NCI-H1417 treated with DMSO at 0.1 percent for 48 hours (cell line): Measurements from ENCODE around the gene TMC8.
A peak's percentile ranks its signal among the peaks of the same experiment; 100 is the strongest.

Experiments
- DNase-seq: peaks from one replicate; lab custom pipeline; 2025; lab: John Stamatoyannopoulos, UW

TMC8 gene

DNA sequence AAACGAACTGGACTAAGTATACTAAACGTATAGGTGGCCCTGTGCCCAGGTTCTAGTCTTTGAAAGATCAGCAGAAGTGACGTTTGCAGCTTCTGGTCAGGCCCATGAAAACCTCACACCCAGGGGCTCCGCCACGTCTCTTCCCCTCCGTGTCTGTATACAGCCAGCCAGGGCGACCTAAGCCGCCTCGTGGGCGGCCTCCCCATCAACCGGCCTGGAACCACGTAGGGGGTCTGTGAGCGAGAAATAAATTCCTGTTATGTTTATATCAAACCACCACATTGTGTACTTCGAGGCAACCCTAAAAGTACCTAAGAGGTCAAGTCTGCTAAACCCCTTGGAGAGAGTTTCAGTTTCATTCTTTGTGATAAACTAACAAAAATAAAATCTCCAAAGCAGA, 49.5 kb downstream of the TMC8 start:
- DNase-seq: no peak

DNA sequence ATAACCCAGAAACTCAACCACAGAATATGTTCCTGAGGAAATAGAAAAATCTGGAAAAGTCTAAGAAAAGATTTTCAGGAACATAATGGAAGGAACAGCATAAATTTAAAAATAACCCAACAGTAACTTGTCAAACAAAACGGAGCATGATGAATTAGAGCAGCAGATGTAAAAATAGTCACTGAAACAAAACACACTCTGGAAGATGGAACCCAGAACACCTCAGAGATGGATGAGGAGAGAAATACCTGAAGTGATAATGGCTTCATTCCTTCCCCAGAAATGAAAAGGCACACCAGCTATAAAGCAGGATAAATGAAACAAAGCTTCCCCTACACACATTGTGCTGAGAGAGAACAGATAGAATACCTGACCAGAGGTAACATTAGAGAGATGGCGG, 49.9 kb downstream of the TMC8 start:
- DNase-seq: no peak

DNA sequence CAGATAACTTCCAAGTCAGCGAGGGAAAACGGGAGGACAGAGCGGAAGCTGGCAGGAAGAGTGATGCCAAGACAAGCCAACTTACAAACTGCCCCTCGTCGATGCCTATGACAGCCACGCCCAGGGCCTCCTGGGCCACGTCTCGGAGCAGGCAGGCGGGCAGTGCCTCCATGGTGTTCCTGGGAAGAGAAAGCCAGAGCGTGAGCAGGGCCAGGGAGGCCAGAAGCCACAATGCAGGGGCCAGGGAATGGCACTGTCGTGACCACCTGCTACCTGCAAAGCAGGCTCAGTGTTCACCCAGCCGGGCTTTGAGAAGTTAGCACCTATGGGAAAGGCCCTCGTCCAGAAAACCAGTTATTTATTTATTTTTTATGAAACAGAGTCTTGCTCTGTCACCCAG, 51.9 kb downstream of the TMC8 start:
- no peak for DNase-seq

DNA sequence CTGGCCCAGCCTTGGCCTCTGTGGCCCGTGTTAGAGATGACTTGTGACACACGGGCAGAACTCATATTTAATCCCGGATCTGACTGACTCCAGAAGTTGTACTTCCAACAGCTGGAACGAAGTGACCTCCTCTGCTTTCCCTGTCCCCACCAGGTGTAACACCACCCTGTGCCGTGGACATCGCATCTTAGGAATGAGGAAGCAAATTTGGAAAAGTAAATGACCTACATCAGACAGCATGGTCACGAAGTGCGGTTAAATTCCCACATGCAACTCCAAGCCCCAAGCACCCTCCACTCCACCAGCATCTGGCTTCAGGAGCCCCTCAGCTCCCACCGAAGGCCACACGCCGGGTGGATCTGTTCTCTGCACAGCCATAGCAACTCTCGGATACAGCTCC, 53.3 kb downstream of the TMC8 start:
- DNase-seq: no peak

DNA sequence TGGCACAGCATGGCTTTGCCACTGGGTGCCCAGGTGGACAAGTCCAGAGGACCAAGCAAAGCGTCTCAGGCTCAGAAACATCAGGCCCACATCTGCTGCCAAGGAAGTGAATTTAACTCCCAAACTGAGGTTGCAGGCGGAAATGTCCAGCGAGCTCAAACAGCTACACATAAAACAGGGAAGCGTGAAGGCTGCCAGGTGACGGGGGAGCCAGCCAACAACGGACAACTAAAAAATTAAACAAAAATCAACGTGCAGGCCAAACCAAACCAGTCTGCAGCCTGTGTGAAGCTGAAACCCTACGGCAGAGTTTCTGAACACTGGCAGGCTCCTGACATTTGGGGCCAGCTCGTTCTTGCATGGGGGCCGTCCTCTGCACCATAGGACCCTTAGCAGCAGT, 53.8 kb downstream of the TMC8 start:
- no peak for DNase-seq

DNA sequence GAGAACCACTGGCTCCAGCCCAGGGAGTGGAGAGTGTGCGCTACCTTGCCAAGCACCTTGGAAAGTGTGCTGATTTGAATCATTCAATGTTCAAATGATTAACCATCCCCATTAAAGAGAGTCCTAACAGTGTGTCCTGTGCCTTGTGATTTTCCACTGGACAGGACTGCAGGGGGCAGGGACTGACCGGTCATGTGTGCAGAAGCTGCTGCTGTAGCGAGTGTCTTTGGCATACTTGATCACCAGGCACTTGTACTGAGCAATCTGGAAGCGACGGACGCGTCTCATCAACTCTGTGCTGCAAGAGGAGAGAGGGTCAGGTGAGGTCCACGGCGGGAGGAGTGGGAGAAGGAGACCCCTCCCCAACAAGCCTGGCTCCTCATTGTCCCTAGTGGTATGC, 54.3 kb downstream of the TMC8 start:
- no peak for DNase-seq

DNA sequence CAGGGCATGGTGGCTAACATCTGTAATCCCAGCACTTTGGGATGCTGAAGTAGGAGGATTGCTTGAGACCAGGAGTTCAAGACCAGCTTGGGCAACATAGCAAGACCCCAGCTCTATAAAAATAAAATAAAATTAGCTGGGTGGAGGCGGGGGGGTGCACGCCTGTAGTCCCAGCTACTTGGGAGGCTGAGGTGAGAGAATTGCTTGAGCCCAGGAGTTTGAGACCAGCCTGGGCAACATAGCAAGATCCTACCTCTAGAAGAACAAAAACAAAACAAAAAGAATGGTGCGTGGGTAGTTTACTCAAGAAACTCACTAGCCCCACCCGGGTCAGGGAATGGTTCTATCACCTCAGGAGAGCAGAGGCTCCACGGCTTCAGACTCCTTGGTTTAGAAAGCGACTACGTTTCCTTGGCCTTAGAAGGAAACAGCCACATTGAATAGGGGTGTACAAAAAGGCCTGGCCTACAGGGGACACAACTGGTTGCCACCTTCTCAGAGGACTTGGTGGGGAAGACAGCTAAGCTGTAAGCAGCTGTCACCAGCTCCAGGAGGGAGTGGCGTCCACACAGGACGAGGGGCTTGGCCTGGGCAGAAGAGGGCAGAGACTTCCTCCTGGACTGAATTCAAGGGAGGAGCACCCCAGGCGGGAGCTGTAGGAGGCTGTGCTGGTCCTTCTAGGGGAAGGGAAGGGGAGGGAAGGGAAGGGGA, 55.6 kb downstream of the TMC8 start:
- DNase-seq: no peak

DNA sequence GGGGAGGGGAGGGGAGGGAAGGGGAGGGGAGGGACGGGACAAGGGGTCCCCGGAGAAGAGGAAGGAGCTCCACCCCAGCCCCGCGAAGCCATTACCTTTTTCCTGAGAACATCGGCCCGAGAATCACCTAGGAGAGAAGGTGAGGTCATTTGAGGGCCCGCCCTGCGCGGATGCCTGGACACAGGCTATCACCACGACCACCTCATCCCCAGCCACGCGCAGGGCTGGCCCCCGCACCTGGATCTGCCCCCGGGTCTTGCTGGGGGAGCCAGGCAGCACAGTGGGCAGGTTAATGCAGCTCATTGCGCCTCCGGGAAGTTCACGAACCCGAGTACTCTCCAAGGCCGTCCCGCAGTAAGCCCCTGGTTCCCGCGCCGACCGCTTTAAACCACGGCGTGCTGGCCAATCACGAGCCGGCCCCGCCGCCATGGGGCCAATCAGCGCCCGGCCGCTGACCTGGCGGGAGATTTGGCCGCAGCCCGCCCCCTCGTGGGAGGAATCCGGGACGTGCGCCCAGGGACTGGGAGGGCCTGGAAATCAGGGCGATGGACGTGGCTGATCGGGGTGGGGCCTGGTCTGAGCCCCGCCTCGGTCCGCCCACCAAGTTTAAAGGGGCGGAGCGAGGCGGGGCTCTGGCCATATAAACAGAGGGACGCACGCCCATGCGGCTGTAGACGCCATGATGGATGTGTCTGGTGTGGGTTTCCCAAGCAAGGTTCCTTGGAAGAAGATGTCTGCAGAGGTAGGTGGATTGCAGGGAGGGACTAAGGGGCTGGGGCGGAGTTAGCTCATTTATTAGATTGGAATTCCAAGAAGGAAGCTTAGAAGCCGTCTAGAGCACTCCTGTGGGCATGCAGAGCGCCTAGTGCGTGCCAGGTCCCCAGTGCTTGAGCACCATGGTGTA, 56.4 kb downstream of the TMC8 start, which contains the start of the genes AFMID and TK1:
Gene AFMID, plus strand, starts transcription at position 671 of the 904 bp plus-strand sequence. Its CDS starts 9 bp downstream, at position 680.
Gene TK1, minus strand, starts transcription at position 361 of the 904 bp plus-strand sequence. Its CDS starts 58 bp downstream, at position 303.
- DNase-seq: peak; percentile 62
